Stimulated activated CD8-positive, alpha-beta memory T cell treated with anti-CD3 and anti-CD28 coated beads, Interleukin-7, amount 100 ng/mL, for 48 hours (primary cell): ENCODE results near the gene ZNF567.

Source experiments
- DNase-seq, 2 donors: peaks; one replicate each; pipeline ENCODE4 v3.0.0-alpha.2; 2020; ENCODE audit warnings: low read depth in 1 of 2; ENCODE audit errors: extremely low read depth in 1 of 2

Gene ZNF567

GRCh38 chr19:36750066-36750691 is 62.8 kb downstream of the ZNF567 start:
- no peak for DNase-seq
